SK-N-MC (cell line): Measurements from ENCODE around the gene GNG8.

Experiments used
- EZH2 ChIP-seq: fragments of 200-600 bp; sonication (generic); IDR thresholded peaks from one replicate; pipeline ENCODE4 v1.6.1; 2017; ENCODE audit warnings: antibody characterized with exemption
- FOXP2 ChIP-seq: optimal IDR thresholded peaks from 2 replicates; pipeline ENCODE3; 2011; ENCODE audit warnings: mild to moderate bottlenecking, moderate library complexity; ENCODE audit not compliant: insufficient read depth; ENCODE audit errors: extremely low read length, control extremely low read depth
- POLR2AphosphoS5 ChIP-seq: IDR thresholded peaks from 2 replicates; pipeline ENCODE4 v1.6.1; 2012; ENCODE audit warnings: mild to moderate bottlenecking, low read depth, low read length, borderline replicate concordance

GRCh38 chr19:46609511-46610412 lies 26.2 kb downstream of the GNG8 start:
- TF ChIP-seq POLR2AphosphoS5 (no peak), EZH2 (no peak), FOXP2 (no peak)
